Skeletal muscle tissue (tissue), 4 donors: ENCODE measurements around the gene ZDHHC1. TPM values are rescaled to one million over a fixed set of nuclear protein-coding genes. Genes with fewer than 3 reads are reported as not detected.

Experiments
- H3K27ac ChIP-seq: one replicate; pipeline ENCODE4 v1.7.0; 2013; ENCODE audit warnings: mild to moderate bottlenecking, low read depth, low read length, inconsistent platforms
- H3K27me3 ChIP-seq, 3 donors: one replicate each; pipeline ENCODE4 v1.7.0; 2013; ENCODE audit warnings: low read length in 3 of 3; ENCODE audit not compliant: control insufficient read depth in 3 of 3, insufficient read depth in 3 of 3
- H3K36me3 ChIP-seq, 3 donors: one replicate each; pipeline ENCODE4 v1.7.0; 2013; ENCODE audit warnings: low read length in 3 of 3; ENCODE audit not compliant: control insufficient read depth in 3 of 3, insufficient read depth in 3 of 3
- H3K4me1 ChIP-seq, 3 donors: one replicate each; pipeline ENCODE4 v1.7.0; 2013; ENCODE audit warnings: low read length in 3 of 3, mild to moderate bottlenecking in 3 of 3; ENCODE audit not compliant: control insufficient read depth in 3 of 3, insufficient read depth in 3 of 3
- H3K4me3 ChIP-seq, 3 donors: one replicate each; pipeline ENCODE4 v1.7.0; 2013; ENCODE audit warnings: low read length in 3 of 3
- H3K9ac ChIP-seq, 3 donors: one replicate each; pipeline ENCODE4 v1.7.0; 2013; ENCODE audit warnings: low read length in 3 of 3, mild to moderate bottlenecking in 3 of 3, moderate library complexity in 2 of 3, low read depth in 1 of 3
- H3K9me3 ChIP-seq, 3 donors: one replicate each; pipeline ENCODE4 v1.7.0; 2013; ENCODE audit warnings: low read length in 3 of 3; ENCODE audit not compliant: control insufficient read depth in 3 of 3
- total RNA-seq: library from RNA; depleted of rRNA; stranded (reverse); fragments of >200 nt; gene quantifications from one replicate; pipeline ENCODE4 v1.2.3, GENCODE V29; 2014
- donor health status: Osteomylitis.

Gene ZDHHC1
- total RNA-seq, 1 donor from 2014 or later, result 11.5 TPM

DNA sequence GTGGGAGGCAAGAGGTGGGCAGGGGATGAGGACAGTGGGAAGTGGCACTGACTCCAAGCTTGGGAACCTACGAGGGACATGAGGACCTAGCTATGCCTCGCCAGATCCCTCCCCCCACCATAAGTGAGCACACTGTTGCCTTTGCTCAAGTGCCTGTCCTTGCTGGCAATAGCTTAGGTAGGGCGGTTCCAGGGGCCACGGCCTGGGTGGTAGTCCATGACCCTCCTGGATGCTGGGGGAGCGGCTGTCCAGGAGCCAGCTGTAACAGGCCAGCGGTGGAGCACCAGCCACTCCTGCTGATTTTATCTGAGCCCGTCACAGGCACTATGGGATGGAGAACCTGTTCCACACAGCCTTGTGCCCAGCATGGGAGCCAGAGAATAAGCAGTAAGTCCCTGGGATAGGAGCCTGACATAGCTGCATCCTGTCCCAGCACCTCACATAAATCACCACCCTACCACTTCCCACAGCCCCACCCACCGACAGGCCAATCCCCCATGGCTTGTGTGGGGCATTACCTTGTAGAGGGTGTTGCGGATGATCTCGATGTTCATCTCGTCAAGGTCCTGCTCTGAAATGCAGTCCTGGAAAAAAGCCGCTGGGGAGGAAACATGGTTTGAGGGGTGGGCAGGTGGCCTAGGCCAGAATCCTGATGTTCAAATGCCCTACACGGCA, 26.4 kb upstream of the ZDHHC1 start:
- Histone ChIP-seq H3K27me3 (no peaks in the 10 kb centered on the region), H3K9me3 (no peaks in the 10 kb centered on the region), H3K36me3 (peaks cover 25 to 32% (median 26%) of the 10 kb centered on the region in 3 donors), H3K9ac (peak overlapping the region; percentile 2 to 62 (median 12)), H3K4me1 (peaks cover 69 to 72% (median 71%) of the 10 kb centered on the region in 3 donors), H3K4me3 (peak overlapping the region in 1 of 3 donors; percentile 14), H3K27ac (no peak overlapping the region)

DNA sequence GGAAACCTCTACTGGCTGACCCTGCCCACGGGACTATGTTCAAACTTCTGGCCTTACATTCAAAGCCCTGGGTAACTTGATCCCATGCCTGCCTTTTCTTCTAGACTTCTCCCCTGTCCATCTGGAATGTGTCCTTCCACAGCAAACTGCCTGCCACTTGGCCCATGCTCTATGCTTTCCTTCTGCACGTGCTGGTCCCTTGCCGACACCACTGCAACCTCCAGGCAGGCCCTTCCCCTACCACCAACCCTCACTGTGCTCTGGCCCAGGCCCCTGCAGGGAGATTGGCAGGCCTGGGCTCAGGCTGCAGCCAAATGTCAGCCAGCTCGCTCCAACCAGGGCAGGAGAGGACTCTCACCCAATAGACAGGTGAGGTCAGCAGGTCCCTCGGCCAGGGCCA, 25.6 kb upstream of the ZDHHC1 start:
- Histone ChIP-seq H3K4me1 (peaks cover 61 to 64% (median 62%) of the 10 kb centered on the region in 3 donors), H3K9ac (peak overlapping the region in 2 of 3 donors; percentile 2 to 50), H3K27ac (no peak overlapping the region), H3K9me3 (no peaks in the 10 kb centered on the region), H3K4me3 (peak overlapping the region in 1 of 3 donors; percentile 36), H3K36me3 (peaks cover 31 to 37% (median 33%) of the 10 kb centered on the region in 3 donors), H3K27me3 (no peaks in the 10 kb centered on the region)

DNA sequence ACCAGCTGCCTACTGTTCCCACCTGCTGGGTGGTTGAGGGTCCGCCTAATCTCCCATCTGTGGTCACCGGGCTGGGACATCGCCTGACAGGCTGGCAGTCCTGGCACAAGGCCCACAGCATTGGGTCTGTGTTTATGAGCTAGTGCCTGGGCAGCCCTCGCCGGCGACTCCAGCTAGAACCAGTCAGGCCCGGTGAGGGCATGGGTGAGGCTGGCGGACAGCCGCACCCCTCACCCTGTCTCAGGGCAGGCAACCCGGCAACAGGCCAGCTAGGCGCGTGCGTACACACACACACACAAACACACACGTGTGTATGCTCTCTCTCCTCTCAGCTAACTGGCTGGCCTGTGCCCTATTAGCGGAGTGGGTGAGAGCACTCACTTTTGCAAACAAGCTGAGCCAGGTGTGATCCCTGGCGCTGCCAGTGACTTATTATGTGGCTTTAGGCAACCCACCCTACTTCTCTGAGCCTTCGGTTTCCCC, 25.0 kb upstream of the ZDHHC1 start:
- no peak overlapping the region for H3K9ac ChIP-seq
- H3K27ac ChIP-seq, result no peak overlapping the region
- H3K36me3 ChIP-seq, result peaks cover 31 to 41% (median 35%) of the 10 kb centered on the region in 3 donors

DNA sequence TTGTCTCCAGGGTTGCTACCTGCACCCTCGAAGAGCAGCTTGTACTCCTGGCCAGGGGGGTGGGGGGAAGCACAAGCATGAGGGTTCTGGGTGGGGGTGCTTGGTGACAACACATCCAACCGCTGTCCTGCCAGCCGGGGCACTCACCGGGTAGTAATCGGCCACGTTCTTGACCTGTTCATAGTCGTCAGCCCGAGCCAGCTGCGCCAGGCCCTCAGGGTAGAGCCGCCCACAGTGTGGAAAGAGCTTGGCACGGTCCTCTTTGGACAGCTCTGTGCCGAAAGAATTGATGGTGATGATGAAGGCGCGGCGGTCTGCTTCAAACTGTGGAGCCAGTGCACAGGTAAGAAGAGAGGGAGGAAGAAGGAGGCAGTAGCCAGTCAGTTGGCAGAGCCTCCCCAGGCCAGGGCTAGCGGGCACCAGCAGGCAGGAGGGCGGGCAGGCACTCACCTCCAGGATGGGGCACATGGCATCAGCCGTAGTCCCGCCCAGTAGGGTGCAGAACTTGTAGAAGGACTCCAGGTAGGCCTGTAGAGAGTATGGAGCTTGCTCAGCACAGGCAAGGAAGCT, 22.6 kb upstream of the ZDHHC1 start:
- Histone ChIP-seq H3K4me3 (no peak overlapping the region), H3K9me3 (no peaks in the 10 kb centered on the region), H3K27ac (no peak overlapping the region), H3K9ac (no peak overlapping the region), H3K4me1 (peaks cover 31 to 42% (median 36%) of the 10 kb centered on the region in 3 donors), H3K36me3 (peaks cover 31 to 34% (median 32%) of the 10 kb centered on the region in 3 donors), H3K27me3 (no peaks in the 10 kb centered on the region)

More for the DNA sequence above, 25.0 kb upstream of the ZDHHC1 start:
- Histone ChIP-seq H3K4me1 (peaks cover 55 to 58% (median 57%) of the 10 kb centered on the region in 3 donors), H3K27me3 (no peaks in the 10 kb centered on the region), H3K9me3 (no peaks in the 10 kb centered on the region), H3K4me3 (no peak overlapping the region)

DNA sequence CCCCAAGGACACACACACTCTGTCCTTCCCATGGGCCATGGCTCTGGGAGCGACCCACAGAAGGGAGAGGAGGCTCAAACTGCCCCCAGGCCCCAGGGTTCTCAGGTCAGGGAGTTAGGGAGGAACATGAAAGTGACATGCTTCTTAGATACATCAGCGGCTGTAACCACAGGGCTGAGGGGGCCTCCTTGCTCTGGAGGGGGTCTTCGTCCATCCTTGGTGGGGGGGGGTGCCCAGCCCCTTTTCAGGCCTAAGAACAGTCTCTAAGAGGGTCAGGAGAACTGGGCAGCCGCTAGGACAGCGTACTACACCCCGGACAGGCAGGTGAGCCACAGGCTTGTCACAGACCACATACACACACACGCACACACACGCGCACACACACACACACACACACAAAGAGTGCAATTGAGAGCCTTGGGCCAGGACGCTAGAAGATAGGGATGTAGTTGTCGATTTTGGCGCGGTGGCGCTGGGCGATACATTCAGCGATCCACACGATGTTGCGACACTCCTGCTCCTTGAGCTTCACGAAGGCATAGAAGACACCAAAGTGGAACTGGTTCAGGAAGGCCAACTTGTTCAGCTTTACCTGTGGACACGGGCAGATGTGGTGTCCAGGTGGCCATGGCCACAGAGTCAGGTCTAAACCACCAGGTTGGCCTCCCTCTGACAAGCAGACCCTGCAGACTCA, 22.0 kb upstream of the ZDHHC1 start:
- H3K4me1 ChIP-seq, result peaks cover 24 to 36% (median 30%) of the 10 kb centered on the region in 3 donors
- no peak overlapping the region for H3K4me3 ChIP-seq
- no peaks in the 10 kb centered on the region for H3K9me3 ChIP-seq
- H3K9ac ChIP-seq, result no peak overlapping the region
- H3K27me3 ChIP-seq, result no peaks in the 10 kb centered on the region
- H3K36me3 ChIP-seq, result peaks cover 29 to 33% (median 31%) of the 10 kb centered on the region in 3 donors
- H3K27ac ChIP-seq, result no peak overlapping the region

DNA sequence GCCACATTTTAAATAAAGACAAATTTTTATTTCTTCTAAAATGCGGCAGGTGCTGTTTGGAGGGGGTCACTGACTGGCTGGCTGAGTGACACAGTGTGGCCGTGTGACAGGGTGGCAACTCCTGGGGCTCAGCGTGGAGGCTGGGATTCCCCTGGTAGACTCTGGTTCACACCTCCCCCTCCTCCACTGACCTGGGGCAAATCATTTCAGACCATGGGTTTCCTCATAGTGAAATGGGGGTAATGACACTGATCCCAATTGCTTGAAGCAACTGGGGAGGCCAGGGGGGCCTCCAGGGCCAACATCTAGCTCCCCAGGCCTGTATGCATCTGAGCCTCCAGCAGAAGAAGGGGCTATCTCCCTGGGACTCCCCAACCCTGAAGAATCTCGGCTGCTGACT, 21.2 kb upstream of the ZDHHC1 start:
- H3K4me3 ChIP-seq, result no peak overlapping the region
- H3K27me3 ChIP-seq, result no peaks in the 10 kb centered on the region
- peaks cover 18 to 33% (median 22%) of the 10 kb centered on the region in 3 donors for H3K4me1 ChIP-seq
- no peak overlapping the region for H3K9ac ChIP-seq
- peaks cover 25 to 31% (median 31%) of the 10 kb centered on the region in 3 donors for H3K36me3 ChIP-seq
- no peaks in the 10 kb centered on the region for H3K9me3 ChIP-seq
- no peak overlapping the region for H3K27ac ChIP-seq

DNA sequence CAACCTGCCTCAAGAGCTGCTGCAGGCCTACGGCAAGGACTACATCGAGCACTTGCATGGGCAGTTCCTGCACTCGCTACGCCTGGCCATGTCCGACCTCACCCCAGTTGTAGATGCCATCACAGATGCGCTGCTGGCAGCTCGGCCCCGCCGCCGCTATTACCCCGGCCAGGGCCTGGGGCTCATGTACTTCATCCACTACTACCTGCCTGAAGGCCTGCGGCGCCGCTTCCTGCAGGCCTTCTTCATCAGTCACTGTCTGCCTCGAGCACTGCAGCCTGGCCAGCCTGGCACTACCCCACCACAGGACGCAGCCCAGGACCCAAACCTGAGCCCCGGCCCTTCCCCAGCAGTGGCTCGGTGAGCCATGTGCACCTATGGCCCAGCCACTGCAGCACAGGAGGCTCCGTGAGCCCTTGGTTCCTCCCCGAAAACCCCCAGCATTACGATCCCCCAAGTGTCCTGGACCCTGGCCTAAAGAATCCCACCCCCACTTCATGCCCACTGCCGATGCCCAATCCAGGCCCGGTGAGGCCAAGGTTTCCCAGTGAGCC, 20.4 kb upstream of the ZDHHC1 start:
- Histone ChIP-seq H3K9me3 (no peaks in the 10 kb centered on the region), H3K36me3 (peaks cover 25 to 31% (median 31%) of the 10 kb centered on the region in 3 donors), H3K4me1 (peaks cover 15 to 30% (median 17%) of the 10 kb centered on the region in 3 donors), H3K4me3 (no peak overlapping the region), H3K27me3 (no peaks in the 10 kb centered on the region), H3K27ac (no peak overlapping the region), H3K9ac (no peak overlapping the region)

DNA sequence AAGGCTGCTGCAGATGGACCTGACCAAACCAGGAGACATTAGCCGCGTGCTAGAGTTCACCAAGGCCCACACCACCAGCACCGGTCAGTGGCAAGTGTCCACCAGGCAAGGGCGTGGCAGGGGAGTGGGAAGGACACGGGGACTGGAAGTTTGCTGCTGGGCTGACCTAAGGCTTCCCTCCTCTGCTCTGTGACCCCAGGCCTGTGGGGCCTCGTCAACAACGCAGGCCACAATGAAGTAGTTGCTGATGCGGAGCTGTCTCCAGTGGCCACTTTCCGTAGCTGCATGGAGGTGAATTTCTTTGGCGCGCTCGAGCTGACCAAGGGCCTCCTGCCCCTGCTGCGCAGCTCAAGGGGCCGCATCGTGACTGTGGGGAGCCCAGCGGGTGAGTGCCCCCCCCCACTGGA, 19.5 kb upstream of the ZDHHC1 start:
- Histone ChIP-seq H3K4me1 (peaks cover 11 to 25% (median 12%) of the 10 kb centered on the region in 3 donors), H3K36me3 (peaks cover 25 to 31% (median 27%) of the 10 kb centered on the region in 3 donors)

DNA sequence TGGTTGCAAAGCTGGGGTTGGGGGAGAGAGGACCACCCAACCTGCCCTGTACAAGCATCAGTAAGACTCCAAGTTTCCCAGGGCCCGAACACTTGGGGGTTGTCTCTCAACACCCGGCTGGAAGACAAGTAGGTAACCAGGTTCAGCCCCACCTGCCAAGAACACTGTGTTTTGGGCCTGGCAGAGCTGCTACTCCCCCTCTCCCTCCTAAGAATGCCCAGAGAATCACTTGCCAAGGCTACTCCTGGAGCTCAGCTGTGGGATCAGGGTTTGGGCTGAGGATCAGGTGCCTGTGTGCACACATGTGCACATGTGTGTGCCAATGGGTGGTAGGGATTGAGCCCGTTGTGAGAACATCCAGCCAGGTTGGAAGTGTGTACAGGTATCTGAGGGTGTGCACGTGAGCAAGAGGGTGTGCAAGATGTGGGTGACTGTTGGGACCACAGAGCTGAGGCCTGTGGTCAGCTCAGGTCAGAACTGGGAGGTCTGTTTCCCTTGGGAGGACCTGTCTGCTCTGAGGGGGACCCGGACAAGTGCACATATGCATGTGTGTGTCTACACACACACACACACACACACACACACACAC, 16.9 kb upstream of the ZDHHC1 start:
- no peak overlapping the region for H3K4me3 ChIP-seq

More for the DNA sequence above, 19.5 kb upstream of the ZDHHC1 start:
- Histone ChIP-seq H3K27ac (no peak overlapping the region), H3K9ac (no peak overlapping the region), H3K4me3 (no peak overlapping the region), H3K27me3 (no peaks in the 10 kb centered on the region), H3K9me3 (no peaks in the 10 kb centered on the region)

More for the DNA sequence above, 16.9 kb upstream of the ZDHHC1 start:
- H3K27ac ChIP-seq, result no peak overlapping the region
- H3K27me3 ChIP-seq, result peaks cover 0 to 5% (median 3%) of the 10 kb centered on the region in 3 donors
- H3K36me3 ChIP-seq, result peaks cover 13 to 14% (median 13%) of the 10 kb centered on the region in 3 donors
- H3K4me1 ChIP-seq, result peaks cover 14 to 40% (median 25%) of the 10 kb centered on the region in 3 donors
- no peak overlapping the region for H3K9ac ChIP-seq
- no peaks in the 10 kb centered on the region for H3K9me3 ChIP-seq
